GM23338 (cell line): Measurements from ENCODE around the gene CCDC106. TPM values are rescaled to one million over a fixed set of nuclear protein-coding genes. Genes with fewer than 3 reads are reported as not detected.

Experiments
- ATAC-seq: fragments of 200-7000 bp; cut with Tn5 transposase; 3 replicates; pipeline ENCODE4 v1.9.1; 2020
- DNase-seq: peaks from one replicate; pipeline ENCODE4 v3.0.0-alpha.2; 2015; ENCODE audit warnings: low spot score
- H2AFZ ChIP-seq: fragments of 200-600 bp; sonication (generic); 2 replicates; pipeline ENCODE4 v1.8.0; 2016; ENCODE audit warnings: antibody characterized with exemption, mild to moderate bottlenecking, moderate library complexity
- H3F3A ChIP-seq: fragments of 200-600 bp; sonication (generic); replicated peaks from 2 replicates; pipeline ENCODE4 v1.8.0; 2017; ENCODE audit warnings: antibody characterized with exemption, mixed run types, low read depth
- H3K27ac ChIP-seq: fragments of 200-600 bp; sonication (generic); 2 replicates; pipeline ENCODE4 v1.6.1; 2016; ENCODE audit warnings: low read depth
- H3K27me3 ChIP-seq: fragments of 200-600 bp; sonication (generic); 2 replicates; pipeline ENCODE4 v1.8.0; 2016; ENCODE audit warnings: mild to moderate bottlenecking, mixed run types, moderate library complexity; ENCODE audit not compliant: insufficient read depth
- H3K36me3 ChIP-seq: fragments of 200-600 bp; sonication (generic); 2 replicates; pipeline ENCODE4 v1.8.0; 2016; ENCODE audit warnings: mild to moderate bottlenecking; ENCODE audit not compliant: insufficient read depth
- H3K4me1 ChIP-seq: fragments of 200-600 bp; sonication (generic); 2 replicates; pipeline ENCODE4 v1.8.0; 2016; ENCODE audit warnings: mild to moderate bottlenecking, moderate library complexity; ENCODE audit not compliant: insufficient read depth
- H3K4me2 ChIP-seq: fragments of 200-600 bp; sonication (generic); 2 replicates; pipeline ENCODE4 v1.7.1; 2017; ENCODE audit warnings: mixed run types
- H3K4me3 ChIP-seq: fragments of 200-600 bp; sonication (generic); 2 replicates; pipeline ENCODE4 v1.6.1; 2016; ENCODE audit warnings: mixed run types
- H3K79me2 ChIP-seq: fragments of 200-600 bp; sonication (generic); replicated peaks from 2 replicates; pipeline ENCODE4 v1.8.0; 2017; ENCODE audit warnings: mild to moderate bottlenecking; ENCODE audit not compliant: insufficient read depth
- H3K9me2 ChIP-seq: fragments of 200-600 bp; sonication (generic); 2 replicates; pipeline ENCODE4 v1.8.0; 2017; ENCODE audit not compliant: insufficient read depth
- H4K20me1 ChIP-seq: fragments of 200-600 bp; sonication (generic); replicated peaks from 2 replicates; pipeline ENCODE4 v1.8.0; 2017; ENCODE audit warnings: mild to moderate bottlenecking; ENCODE audit not compliant: insufficient read depth
- H3K27ac Mint-ChIP-seq: 2 replicates; pipeline ENCODE4 v1.8.0; 2020; ENCODE audit warnings: inconsistent platforms, mild to moderate bottlenecking, moderate library complexity, mixed read lengths
- H3K27me3 Mint-ChIP-seq: 3 replicates; pipeline ENCODE4 v1.8.0; 2022; ENCODE audit warnings: low read depth, mild to moderate bottlenecking, moderate library complexity, mixed read lengths, inconsistent platforms; ENCODE audit not compliant: insufficient read depth, poor library complexity
- H3K36me3 Mint-ChIP-seq: 3 replicates; pipeline ENCODE4 v1.8.0; 2021; ENCODE audit warnings: low read depth, mild to moderate bottlenecking, inconsistent platforms, moderate library complexity, mixed read lengths
- H3K4me1 Mint-ChIP-seq: 3 replicates; pipeline ENCODE4 v1.8.0; 2020; ENCODE audit warnings: mild to moderate bottlenecking, inconsistent platforms, mixed read lengths
- H3K4me3 Mint-ChIP-seq: 3 replicates; pipeline ENCODE4 v1.8.0; 2021; ENCODE audit warnings: moderate library complexity, mild to moderate bottlenecking, inconsistent platforms, mixed read lengths
- H3K9me3 Mint-ChIP-seq: 3 replicates; pipeline ENCODE4 v1.8.0; 2020; ENCODE audit warnings: moderate library complexity, mild to moderate bottlenecking, inconsistent platforms, mixed read lengths
- CTCF ChIP-seq, 2 experiments: fragments of 200-600 bp in 1 of 2; sonication (generic) in 1 of 2; conservative IDR thresholded peaks; 2 replicates each; pipeline versions ENCODE4 v1.5.1 to v1.6.1; 2016 to 2017; ENCODE audit warnings: antibody characterized with exemption in 2 of 2, low read depth in 2 of 2, mild to moderate bottlenecking in 2 of 2, moderate library complexity in 1 of 2
- EZH2 ChIP-seq: fragments of 200-600 bp; sonication (generic); IDR thresholded peaks from one replicate; pipeline ENCODE4 v1.8.0; 2017; ENCODE audit warnings: antibody characterized with exemption, mild to moderate bottlenecking, low read depth; ENCODE audit not compliant: unreplicated experiment
- EZH2phosphoT487 ChIP-seq: fragments of 200-600 bp; sonication (generic); IDR thresholded peaks from one replicate; pipeline ENCODE4 v1.8.1; 2018; ENCODE audit warnings: antibody characterized with exemption; ENCODE audit not compliant: unreplicated experiment
- NANOG ChIP-seq: IDR thresholded peaks from 2 replicates; pipeline ENCODE4 v1.6.1; 2016; ENCODE audit warnings: antibody characterized with exemption, borderline replicate concordance
- POLR2AphosphoS5 ChIP-seq: IDR thresholded peaks from 2 replicates; pipeline ENCODE4 v1.6.1; 2016; ENCODE audit warnings: antibody characterized with exemption, low read depth
- REST ChIP-seq: IDR thresholded peaks from one replicate; pipeline ENCODE4 v1.6.1; 2018; ENCODE audit warnings: antibody characterized with exemption; ENCODE audit not compliant: unreplicated experiment
- ZNF114 ChIP-seq: fragments of 250-450 bp; sonication (Bioruptor Pico); IDR thresholded peaks from 2 replicates; pipeline ENCODE4 v1.5.0; 2020; ENCODE audit warnings: mild to moderate bottlenecking, moderate library complexity
- ZNF462 ChIP-seq: fragments of 250-450 bp; sonication (Bioruptor Pico); IDR thresholded peaks from 2 replicates; pipeline ENCODE4 v1.5.0; 2020; ENCODE audit warnings: mild to moderate bottlenecking, moderate library complexity
- polyA plus RNA-seq: library from polyadenylated mRNA; unstranded; fragments of >200 nt; fragmentation: Nextera tagmentation; extraction: Ambion mirVana; gene quantifications from 2 replicates; pipeline ENCODE4 v1.2.1, GENCODE V29; 2016
- total RNA-seq: library from RNA; depleted of rRNA; stranded (reverse); fragments of >200 nt; shearing (Covaris generic); gene quantifications from 2 replicates; pipeline ENCODE4 v1.2.3, GENCODE V29; 2014

The CCDC106 gene
- total and polyA plus RNA-seq, 2 experiments from 2014 or later, result 12.0 to 17.6 TPM

GRCh38 chr19:55689411-55690108 is 41.5 kb downstream of the CCDC106 start:
- Histone ChIP-seq H2AFZ (no peak overlapping the region), H3F3A (no peaks in the 10 kb centered on the region), H3K36me3 (no peaks in the 10 kb centered on the region), H4K20me1 (no peaks in the 10 kb centered on the region; the same call in 1 of the 2 replicates), H3K4me2 (no peak overlapping the region), H3K4me1 (no peaks in the 10 kb centered on the region), H3K27me3 (no peaks in the 10 kb centered on the region), H3K9me2 (no peaks in the 10 kb centered on the region), H3K4me3 (no peak overlapping the region), H3K79me2 (peaks cover 4% of the 10 kb centered on the region; the same call in 1 of the 2 replicates), H3K27ac (no peak overlapping the region)
- H3K36me3 Mint-ChIP-seq, result peaks cover 28% of the 10 kb centered on the region
- peaks cover 7% of the 10 kb centered on the region for H3K27me3 Mint-ChIP-seq
- TF ChIP-seq EZH2phosphoT487 (no peak), POLR2AphosphoS5 (no peak), EZH2 (no peak)
- ATAC-seq, result no peak
- no peak overlapping the region for H3K4me3 Mint-ChIP-seq
- no peak for DNase-seq
- H3K27ac Mint-ChIP-seq, result no peak overlapping the region
- H3K9me3 Mint-ChIP-seq, result no peaks in the 10 kb centered on the region
- no peaks in the 10 kb centered on the region for H3K4me1 Mint-ChIP-seq

GRCh38 chr19:55690109-55690768 is 42.2 kb downstream of the CCDC106 start:
- no peak for TF ChIP-seq REST
- no peak for TF ChIP-seq NANOG
- no peak for TF ChIP-seq EZH2phosphoT487
- no peak for TF ChIP-seq ZNF114 (CRISPR knock-in tag)
- no peak for TF ChIP-seq POLR2AphosphoS5
- TF ChIP-seq CTCF (conservative IDR thresholded peaks at IDR 0.05; ENCODE audit: low read depth in 2 of 2), result no peak
- TF ChIP-seq ZNF462 (CRISPR knock-in tag), result no peak
- H3K79me2 ChIP-seq, result 0 out of 2 replicates have a peak, but pooled peaks cover 3% of the 10 kb centered on the region
- ATAC-seq (no peak), DNase-seq (no peak)
- no peaks in the 10 kb centered on the region; the same call in 1 of the 2 replicates for H4K20me1 ChIP-seq
- no peaks in the 10 kb centered on the region for H3K36me3 ChIP-seq
- no peaks in the 10 kb centered on the region for H3K9me2 ChIP-seq
- H2AFZ ChIP-seq, result no peak overlapping the region
- no peak overlapping the region for H3K27ac ChIP-seq
- Mint-ChIP-seq H3K36me3 (peaks cover 24% of the 10 kb centered on the region), H3K27ac (no peak overlapping the region), H3K9me3 (no peaks in the 10 kb centered on the region), H3K4me3 (no peak overlapping the region), H3K4me1 (no peaks in the 10 kb centered on the region), H3K27me3 (peaks cover 6% of the 10 kb centered on the region)
- H3F3A ChIP-seq, result no peaks in the 10 kb centered on the region
- H3K27me3 ChIP-seq, result no peaks in the 10 kb centered on the region
- H3K4me3 ChIP-seq, result no peak overlapping the region
- no peak overlapping the region for H3K4me2 ChIP-seq
- no peaks in the 10 kb centered on the region for H3K4me1 ChIP-seq
